Measurements from ENCODE around the gene IL1F10. TPM values are rescaled to one million over a fixed set of nuclear protein-coding genes. Genes with fewer than 3 reads are reported as not detected.

The IL1F10 gene
- total RNA-seq, 2 experiments from 2014 or later = not detected

- Mint-ChIP-seq H3K27ac (no peak overlapping the region), H3K4me1 (no peaks in the 10 kb centered on the region), H3K27me3 (peaks cover 6% of the 10 kb centered on the region), H3K4me3 (no peak overlapping the region), H3K9me3 (peaks cover 2% of the 10 kb centered on the region), H3K36me3 (ENCODE audit: low read depth) (no peaks in the 10 kb centered on the region)
- CTCF ChIA-PET = interaction anchor here (1.5 kb wide), 1 partner anchor 10 kb away, joined by 3 read pairs; no protein-coding TSS in a partner anchor
- no peak for DNase-seq
- POLR2A ChIA-PET = no interaction called here
Measured at GRCh38 chr2:113046465-113046864, 21.3 kb upstream of the IL1F10 start.

- no peak overlapping the region for H3K27ac Mint-ChIP-seq
- POLR2A ChIA-PET = no interaction called here
- H3K27me3 Mint-ChIP-seq = peaks cover 4% of the 10 kb centered on the region
- CTCF ChIA-PET = interaction anchor here (0.7 kb wide), 1 partner anchor 942 kb away, joined by 4 read pairs; no protein-coding TSS in a partner anchor
- H3K9me3 Mint-ChIP-seq = peaks cover 21% of the 10 kb centered on the region
- H3K4me1 Mint-ChIP-seq = no peaks in the 10 kb centered on the region
- H3K4me3 Mint-ChIP-seq = no peak overlapping the region
- peaks cover 4% of the 10 kb centered on the region for H3K36me3 Mint-ChIP-seq (ENCODE audit: low read depth)
- no peak for DNase-seq
Measured at GRCh38 chr2:113050921-113051895, 16.6 kb upstream of the IL1F10 start.

- no peak within 1 kb of the TSS for H3K4me3 Mint-ChIP-seq
- CTCF ChIA-PET = interaction anchor here (0.7 kb wide), 1 partner anchor 943 kb away, joined by 4 read pairs; no protein-coding TSS in a partner anchor
- H3K27me3 Mint-ChIP-seq = peaks cover 2% of the 10 kb centered on the region
- no peaks in the 10 kb centered on the region for H3K4me1 Mint-ChIP-seq
- H3K9me3 Mint-ChIP-seq = peaks cover 24% of the 10 kb centered on the region
- DNase-seq = no peak
- POLR2A ChIA-PET = interaction anchor here (0.6 kb wide), 1 partner anchor 1465 kb away, joined by 4 read pairs; no protein-coding TSS in a partner anchor
- peaks cover 4% of the 10 kb centered on the region for H3K36me3 Mint-ChIP-seq (ENCODE audit: low read depth)
- no peak within 1 kb of the TSS for H3K27ac Mint-ChIP-seq
Measured at GRCh38 chr2:113052396-113052917, 15.3 kb upstream of the IL1F10 start, which contains the start of gene IL36B. TSS of gene IL36B (minus strand) at chr2:113052867.

- peaks cover 4% of the 10 kb centered on the region for H3K36me3 Mint-ChIP-seq (ENCODE audit: low read depth)
- no peak for DNase-seq
- POLR2A ChIA-PET = no interaction called here
- no peak overlapping the region for H3K4me3 Mint-ChIP-seq
- no peaks in the 10 kb centered on the region for H3K4me1 Mint-ChIP-seq
- H3K27ac Mint-ChIP-seq = no peak overlapping the region
- CTCF ChIA-PET = no interaction called here
- peaks cover 24% of the 10 kb centered on the region for H3K9me3 Mint-ChIP-seq
- no peaks in the 10 kb centered on the region for H3K27me3 Mint-ChIP-seq
Measured at GRCh38 chr2:113053666-113054065, 14.1 kb upstream of the IL1F10 start.

GRCh38 chr2:113054066-113054465, 13.7 kb upstream of the IL1F10 start:
- no peak overlapping the region for H3K4me3 Mint-ChIP-seq
- H3K9me3 Mint-ChIP-seq = peaks cover 24% of the 10 kb centered on the region
- no peaks in the 10 kb centered on the region for H3K27me3 Mint-ChIP-seq
- H3K4me1 Mint-ChIP-seq = no peaks in the 10 kb centered on the region
- POLR2A ChIA-PET = no interaction called here
- no peak overlapping the region for H3K27ac Mint-ChIP-seq
- peaks cover 4% of the 10 kb centered on the region for H3K36me3 Mint-ChIP-seq (ENCODE audit: low read depth)
- DNase-seq = no peak
- CTCF ChIA-PET = interaction anchor here (2.0 kb wide), 1 partner anchor 26 kb away, joined by 7 read pairs; no protein-coding TSS in a partner anchor

GRCh38 chr2:113056521-113056920, 11.2 kb upstream of the IL1F10 start:
- H3K4me3 Mint-ChIP-seq = no peak overlapping the region
- H3K27me3 Mint-ChIP-seq = no peaks in the 10 kb centered on the region
- peaks cover 22% of the 10 kb centered on the region for H3K9me3 Mint-ChIP-seq
- H3K4me1 Mint-ChIP-seq = no peaks in the 10 kb centered on the region
- ChIA-PET CTCF (interaction anchor here (1.1 to 1.3 kb wide), 2 partner anchors 11 to 24 kb away, joined by 3 to 5 read pairs; no protein-coding TSS in a partner anchor), POLR2A (no interaction called here)
- peaks cover 4% of the 10 kb centered on the region for H3K36me3 Mint-ChIP-seq (ENCODE audit: low read depth)
- H3K27ac Mint-ChIP-seq = no peak overlapping the region
- DNase-seq = no peak

GRCh38 chr2:113057117-113057516, 10.7 kb upstream of the IL1F10 start:
- H3K9me3 Mint-ChIP-seq = peaks cover 22% of the 10 kb centered on the region
- ChIA-PET POLR2A (no interaction called here), CTCF (interaction anchor here (1.1 to 1.3 kb wide), 2 partner anchors 12 to 23 kb away, joined by 3 to 5 read pairs; no protein-coding TSS in a partner anchor)
- H3K27me3 Mint-ChIP-seq = no peaks in the 10 kb centered on the region
- no peaks in the 10 kb centered on the region for H3K4me1 Mint-ChIP-seq
- no peak for DNase-seq
- no peak overlapping the region for H3K27ac Mint-ChIP-seq
- no peak overlapping the region for H3K4me3 Mint-ChIP-seq
- H3K36me3 Mint-ChIP-seq (ENCODE audit: low read depth) = peaks cover 4% of the 10 kb centered on the region

- Mint-ChIP-seq H3K27ac (no peak overlapping the region), H3K36me3 (ENCODE audit: low read depth) (peaks cover 4% of the 10 kb centered on the region), H3K4me3 (no peak overlapping the region), H3K27me3 (no peaks in the 10 kb centered on the region), H3K4me1 (no peaks in the 10 kb centered on the region), H3K9me3 (peaks cover 22% of the 10 kb centered on the region)
- CTCF ChIA-PET = interaction anchor here (1.4 to 2.5 kb wide), 2 partner anchors 16 to 21 kb away, joined by 3 to 10 read pairs; no protein-coding TSS in a partner anchor
- DNase-seq = no peak
- POLR2A ChIA-PET = no interaction called here
Measured at GRCh38 chr2:113058411-113058994, 9.3 kb upstream of the IL1F10 start.

- Mint-ChIP-seq H3K4me3 (no peak within 1 kb of the TSS), H3K36me3 (ENCODE audit: low read depth) (peaks cover 4% of the 10 kb centered on the region), H3K9me3 (peaks cover 17% of the 10 kb centered on the region), H3K27ac (no peak within 1 kb of the TSS), H3K27me3 (no peaks in the 10 kb centered on the region), H3K4me1 (no peaks in the 10 kb centered on the region)
- ChIA-PET CTCF (interaction anchor here (1.4 to 2.5 kb wide), 2 partner anchors 15 to 20 kb away, joined by 3 to 10 read pairs; no protein-coding TSS in a partner anchor), POLR2A (no interaction called here)
- no peak for DNase-seq
Measured at GRCh38 chr2:113058998-113059960, 8.5 kb upstream of the IL1F10 start, which contains the start of gene IL36RN. TSS of gene IL36RN (plus strand) at chr2:113059198. CDS start at chr2:113059439, 241 bp downstream.

GRCh38 chr2:113060396-113060795, 7.4 kb upstream of the IL1F10 start:
- peaks cover 4% of the 10 kb centered on the region for H3K36me3 Mint-ChIP-seq (ENCODE audit: low read depth)
- H3K27me3 Mint-ChIP-seq = no peaks in the 10 kb centered on the region
- POLR2A ChIA-PET = no interaction called here
- DNase-seq = no peak
- no peaks in the 10 kb centered on the region for H3K4me1 Mint-ChIP-seq
- H3K27ac Mint-ChIP-seq = no peak overlapping the region
- H3K4me3 Mint-ChIP-seq = no peak overlapping the region
- CTCF ChIA-PET = no interaction called here
- peaks cover 10% of the 10 kb centered on the region for H3K9me3 Mint-ChIP-seq

- Mint-ChIP-seq H3K36me3 (ENCODE audit: low read depth) (peaks cover 3% of the 10 kb centered on the region), H3K9me3 (peaks cover 6% of the 10 kb centered on the region), H3K27me3 (no peaks in the 10 kb centered on the region), H3K27ac (no peak overlapping the region), H3K4me3 (no peak overlapping the region), H3K4me1 (no peaks in the 10 kb centered on the region)
- no peak for DNase-seq
- POLR2A ChIA-PET = no interaction called here
- CTCF ChIA-PET = no interaction called here
Measured at GRCh38 chr2:113060796-113061195, 7.0 kb upstream of the IL1F10 start.

GRCh38 chr2:113061241-113061640, 6.5 kb upstream of the IL1F10 start:
- ChIA-PET POLR2A (no interaction called here), CTCF (no interaction called here)
- Mint-ChIP-seq H3K27me3 (no peaks in the 10 kb centered on the region), H3K4me1 (no peaks in the 10 kb centered on the region), H3K4me3 (no peak overlapping the region), H3K36me3 (ENCODE audit: low read depth) (peaks cover under 1% of the 10 kb centered on the region), H3K27ac (no peak overlapping the region), H3K9me3 (peaks cover 2% of the 10 kb centered on the region)
- DNase-seq = no peak
